ENCODE measurements around the gene PKN3.

Gene PKN3

GRCh38 chr9:128718475-128718874 is 16.2 kb downstream of the PKN3 start:
- DNase-seq, result no peak

DNA sequence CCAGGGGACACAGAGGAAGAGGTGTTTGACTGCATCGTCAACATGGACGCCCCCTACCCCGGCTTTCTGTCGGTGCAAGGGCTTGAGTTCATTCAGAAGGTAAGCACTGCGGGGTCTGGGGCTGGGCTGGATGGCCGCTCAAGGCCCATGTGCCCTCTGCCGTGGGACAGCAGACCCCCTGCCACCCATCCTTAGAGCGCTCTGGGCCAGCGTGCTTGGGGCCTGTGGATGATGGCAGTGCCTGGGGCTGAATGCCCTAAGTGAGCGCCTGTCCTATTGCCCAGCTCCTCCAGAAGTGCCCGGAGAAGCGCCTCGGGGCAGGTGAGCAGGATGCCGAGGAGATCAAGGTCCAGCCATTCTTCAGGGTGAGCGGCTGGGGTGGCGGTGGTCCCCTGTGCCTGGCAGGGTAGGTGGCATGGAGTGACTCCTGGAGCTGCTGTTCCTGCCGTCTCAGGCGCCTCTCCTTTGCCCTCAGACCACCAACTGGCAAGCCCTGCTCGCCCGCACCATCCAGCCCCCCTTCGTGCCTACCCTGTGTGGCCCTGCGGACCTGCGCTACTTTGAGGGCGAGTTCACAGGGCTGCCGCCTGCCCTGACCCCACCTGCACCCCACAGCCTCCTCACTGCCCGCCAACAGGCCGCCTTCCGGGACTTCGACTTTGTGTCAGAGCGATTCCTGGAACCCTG is 17.8 kb downstream of the PKN3 start:
- DNase-seq, result no peak

GRCh38 chr9:128720841-128721486 is 18.7 kb downstream of the PKN3 start:
- no peak for DNase-seq

DNA sequence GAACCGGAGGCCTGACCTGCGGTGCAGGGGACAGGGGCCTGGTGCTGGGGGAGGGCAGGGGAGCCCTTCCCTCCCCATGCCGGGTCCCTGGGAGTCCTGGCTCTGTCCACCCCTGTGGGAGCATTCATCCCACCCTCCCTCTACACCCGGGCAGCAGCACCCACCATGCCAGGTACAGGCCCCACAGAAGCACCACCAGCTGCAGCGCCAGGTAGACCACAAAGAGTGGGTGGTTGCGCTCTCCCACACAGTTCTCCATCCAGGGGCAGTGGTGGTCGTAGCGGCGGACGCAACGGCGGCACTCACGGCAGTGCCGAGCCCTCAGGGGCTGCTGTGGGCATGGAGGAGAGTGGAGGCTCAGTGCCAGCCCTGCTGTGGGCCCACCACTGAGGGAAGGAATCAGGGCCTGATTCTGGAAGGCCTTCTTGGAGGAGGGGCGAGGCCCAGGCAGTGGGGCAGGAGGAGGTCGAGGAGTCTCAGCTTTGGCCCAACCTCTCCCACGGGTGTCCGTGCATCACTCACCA is 19.2 kb downstream of the PKN3 start:
- DNase-seq, result no peak

DNA sequence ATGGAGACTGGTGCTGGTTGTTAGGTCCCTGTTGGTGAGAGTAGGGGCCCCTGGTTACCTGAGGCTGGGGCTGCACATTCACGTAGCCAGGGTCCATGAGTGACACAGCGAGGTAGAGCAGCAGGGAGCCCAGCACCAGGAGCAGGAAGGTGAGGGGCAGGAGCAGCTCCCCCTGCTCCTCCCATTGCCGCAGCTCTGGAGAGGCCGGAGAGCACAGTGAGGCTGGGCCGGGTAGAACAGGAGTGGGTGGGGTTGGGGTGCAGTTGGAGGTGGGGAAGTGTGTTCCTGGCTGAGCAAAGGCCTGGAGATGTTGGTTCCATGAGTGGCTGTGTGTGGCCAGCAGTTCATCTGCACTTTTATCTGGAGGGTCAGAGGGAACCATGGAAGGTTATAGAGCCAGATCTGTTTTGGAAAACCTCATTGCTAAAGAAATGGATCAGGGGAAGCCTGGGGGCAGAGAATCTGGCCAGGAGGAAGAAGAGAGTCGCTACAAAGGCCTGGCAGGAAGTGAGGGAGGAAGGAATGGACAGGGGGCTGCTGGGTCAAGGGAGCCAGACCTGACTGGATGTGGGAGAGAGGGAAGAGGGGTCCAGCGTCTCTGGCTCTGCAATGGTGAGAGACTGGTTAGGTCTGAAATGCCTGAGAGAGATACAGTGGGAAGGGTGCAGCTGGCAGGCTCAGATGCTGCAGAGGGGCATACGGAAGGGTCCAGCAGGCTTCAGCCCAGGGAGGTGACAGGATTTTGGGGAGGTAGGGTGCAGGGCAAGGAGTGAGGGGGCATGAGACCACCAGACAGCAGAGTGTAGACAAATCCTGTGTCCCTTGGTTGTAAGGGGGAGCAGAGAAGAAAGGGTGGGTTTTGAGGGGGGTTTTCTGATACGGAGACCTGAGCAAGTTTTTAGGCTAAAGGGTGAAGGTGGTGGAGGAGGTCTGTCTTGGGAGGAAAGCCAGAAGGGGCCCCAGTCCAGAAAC is 20.4 kb downstream of the PKN3 start:
- no peak for DNase-seq

DNA sequence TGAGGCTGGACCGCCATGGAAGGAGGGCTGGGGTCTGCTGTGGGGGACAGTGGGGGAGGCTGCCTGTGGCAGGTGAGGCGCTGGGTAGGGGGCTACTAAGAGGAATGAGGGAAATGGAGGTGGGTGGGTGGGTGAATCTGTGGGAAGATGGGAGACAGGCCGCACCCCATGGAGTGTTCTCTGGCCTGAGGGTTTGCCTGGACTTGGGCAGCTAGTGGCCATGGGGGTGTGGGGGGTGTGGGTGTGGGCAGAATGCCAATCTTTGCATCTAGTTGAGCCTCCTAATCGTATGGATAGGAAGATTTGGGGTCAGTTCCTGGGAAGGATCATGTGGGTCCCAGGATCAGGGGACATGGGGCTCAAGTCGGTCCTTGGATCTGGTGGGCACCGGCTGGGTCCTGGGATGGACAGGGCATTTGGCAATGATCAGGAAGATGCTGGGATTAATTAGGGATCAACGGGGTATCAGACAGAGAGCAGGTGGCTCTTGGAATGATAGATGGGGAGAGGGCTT is 21.1 kb downstream of the PKN3 start:
- no peak for DNase-seq

- peak; percentile 99 for DNase-seq
Observed at GRCh38 chr9:128723866-128724743, 21.8 kb downstream of the PKN3 start, which contains the start of gene ZDHHC12. Gene ZDHHC12, minus strand, starts transcription at chr9:128724127. Its CDS starts 34 bp downstream, at chr9:128724093.

DNA sequence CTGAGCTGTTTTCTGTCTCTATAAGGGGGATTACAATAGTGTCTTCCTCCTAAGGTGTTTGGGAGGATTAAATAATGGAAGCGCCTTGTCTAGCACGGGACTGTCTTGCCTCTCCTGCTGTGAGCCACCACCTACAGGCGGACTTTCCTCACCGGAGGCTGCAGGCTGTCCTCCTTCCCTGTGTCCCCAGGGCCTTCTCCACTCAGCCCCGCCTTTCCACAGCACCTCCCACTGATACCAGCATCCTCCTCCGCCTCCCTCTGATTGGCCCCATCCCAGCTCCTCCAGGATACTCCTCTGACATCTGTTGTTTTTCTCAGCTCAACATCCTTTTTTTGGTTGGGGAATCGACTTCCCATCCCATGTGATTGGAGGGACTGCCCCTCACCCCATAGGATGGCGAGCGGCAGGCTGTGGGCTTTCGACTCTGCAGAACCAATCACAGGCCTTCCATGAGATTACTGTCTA is 22.5 kb downstream of the PKN3 start:
- DNase-seq, result peak; percentile 27

DNA sequence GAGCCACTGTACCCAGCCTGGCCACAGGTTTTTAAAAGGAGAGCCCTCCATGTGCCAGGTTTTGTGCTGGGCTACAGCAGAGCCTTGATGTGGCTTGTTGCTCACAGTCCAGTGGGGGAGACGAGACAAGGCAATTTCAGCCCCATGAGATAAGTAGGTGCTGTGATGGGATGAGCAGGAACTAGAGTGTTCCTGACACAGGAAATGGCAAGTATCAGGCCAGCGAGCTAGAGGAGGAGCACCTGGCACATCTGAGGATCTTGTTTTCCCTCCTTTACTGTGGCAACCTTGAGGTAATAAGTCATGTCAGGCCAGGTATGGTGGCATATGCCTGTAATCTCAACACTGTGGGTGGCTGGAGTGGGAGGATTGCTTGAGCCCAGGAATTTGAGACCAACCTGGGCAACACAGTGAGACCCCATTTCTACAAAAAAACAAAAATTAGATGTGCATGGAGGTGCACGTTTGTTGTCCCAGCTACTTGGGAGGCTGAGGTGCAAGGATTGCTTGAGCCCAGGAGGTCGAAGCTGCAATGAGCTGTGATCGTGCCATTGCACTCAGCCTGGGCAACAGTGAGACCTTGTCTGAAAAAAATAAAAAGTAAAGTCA is 25.4 kb downstream of the PKN3 start:
- no peak for DNase-seq

- no peak for DNase-seq
Observed at GRCh38 chr9:128728298-128728697, 26.0 kb downstream of the PKN3 start.

GRCh38 chr9:128729302-128729701 is 27.0 kb downstream of the PKN3 start:
- DNase-seq, result no peak

GRCh38 chr9:128729766-128730517 is 27.6 kb downstream of the PKN3 start:
- DNase-seq, result no peak

GRCh38 chr9:128731093-128731492 is 28.8 kb downstream of the PKN3 start:
- DNase-seq, result no peak

GRCh38 chr9:128731691-128732090 is 29.4 kb downstream of the PKN3 start:
- DNase-seq, result no peak

- DNase-seq, result no peak
Observed at GRCh38 chr9:128732576-128732975, 30.3 kb downstream of the PKN3 start.

- no peak for DNase-seq
Observed at GRCh38 chr9:128733256-128733655, 31.0 kb downstream of the PKN3 start.

- no peak for DNase-seq
Observed at GRCh38 chr9:128735373-128735772, 33.1 kb downstream of the PKN3 start.

DNA sequence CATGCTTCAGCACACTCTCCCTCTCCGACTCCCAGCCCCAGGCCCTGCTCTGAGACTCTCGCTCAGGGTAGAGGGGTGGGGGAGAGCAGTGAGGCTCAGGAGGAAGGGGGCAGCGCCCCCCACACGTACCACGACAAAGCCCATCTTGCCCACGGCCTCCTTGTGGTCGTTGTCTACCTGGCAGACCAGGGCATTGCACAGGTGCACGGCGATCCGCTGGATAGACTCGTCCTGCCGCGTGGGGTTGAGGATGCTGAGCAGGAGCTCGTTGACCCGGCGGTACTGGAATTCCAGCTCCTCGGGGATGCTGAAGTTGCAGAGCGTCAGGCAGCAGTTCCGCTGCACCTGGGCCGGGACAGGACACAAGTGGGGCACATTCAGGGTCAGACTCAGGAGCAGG is 40.1 kb downstream of the PKN3 start:
- no peak for DNase-seq

DNA sequence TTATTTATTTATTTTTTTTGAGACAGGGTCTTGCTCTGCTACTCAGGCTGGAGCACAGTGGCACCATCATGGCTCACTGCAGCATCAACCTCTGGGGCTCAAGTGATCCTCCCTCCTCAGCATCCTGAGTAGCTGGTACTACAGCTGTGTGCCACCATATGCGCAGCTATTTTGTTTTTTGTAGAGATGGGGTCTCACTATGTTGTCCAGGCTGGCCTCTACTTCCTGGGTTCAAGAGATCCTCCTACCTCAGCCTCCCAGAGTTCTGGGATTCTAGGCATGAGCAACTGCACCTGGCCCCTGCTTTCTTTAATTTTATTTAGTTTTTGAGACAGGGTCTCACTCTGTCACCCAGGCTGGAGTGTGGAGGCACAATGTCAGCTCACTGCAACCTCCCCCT is 41.1 kb downstream of the PKN3 start:
- no peak for DNase-seq

DNA sequence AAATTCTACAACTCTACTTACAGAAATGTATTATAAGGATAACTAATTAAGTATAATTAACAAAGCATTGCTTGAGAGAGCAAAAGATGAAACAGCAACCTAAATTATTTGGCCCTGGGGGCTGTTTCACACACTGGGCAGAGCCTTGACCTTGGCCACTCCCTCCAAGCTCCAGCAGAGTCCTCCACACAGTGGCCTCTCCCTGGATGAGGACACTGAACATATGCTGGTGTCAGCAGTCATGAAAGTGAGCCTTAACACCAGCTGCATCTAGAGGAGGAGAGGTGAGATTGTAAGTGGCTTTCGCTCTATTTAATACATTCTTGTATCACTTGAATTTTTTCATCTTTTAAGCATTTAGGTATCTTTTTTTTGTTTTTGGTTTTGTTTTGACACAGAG is 44.9 kb downstream of the PKN3 start:
- no peak for DNase-seq

Measured in activated naive CD4-positive, alpha-beta T cell treated with anti-CD3 and anti-CD28 coated beads, Interleukin-2, amount 50 U/mL, for 16 hours (primary cell).